WTC11 (cell line): ENCODE measurements around the gene PPP3CB. TPM values are rescaled to one million over a fixed set of nuclear protein-coding genes. Genes with fewer than 3 reads are reported as not detected.

Experiments
- ATAC-seq: fragments of 200-7000 bp; cut with Tn5 transposase; 2 replicates; pipeline ENCODE4 v1.10.0; 2021; ENCODE audit warnings: mild to moderate bottlenecking, moderate library complexity
- CTCF ChIA-PET: fragments of 300-600 bp; sonication (Branson Sonifier 250); formaldehyde crosslinking; loops from one replicate; lab custom pipeline; 2021; ENCODE audit warnings: antibody characterized with exemption; lab: Charles Lee
- POLR2A ChIA-PET: fragments of 350-600 bp; sonication (Branson Sonifier 250); formaldehyde crosslinking; loops from one replicate; lab custom pipeline; 2021; ENCODE audit warnings: antibody characterized with exemption; lab: Charles Lee
- DNase-seq: peaks from one replicate; pipeline ENCODE4 v3.0.0; 2021; ENCODE audit warnings: low spot score
- H3K27ac Mint-ChIP-seq: 2 replicates; pipeline ENCODE4 v1.8.0; 2021; ENCODE audit warnings: mixed read lengths
- H3K27me3 Mint-ChIP-seq: 2 replicates; pipeline ENCODE4 v1.8.0; 2021; ENCODE audit warnings: low read depth, mild to moderate bottlenecking, moderate library complexity, mixed read lengths
- H3K36me3 Mint-ChIP-seq: 2 replicates; pipeline ENCODE4 v1.8.0; 2021; ENCODE audit warnings: mixed read lengths
- H3K4me1 Mint-ChIP-seq: 2 replicates; pipeline ENCODE4 v1.8.0; 2022; ENCODE audit warnings: mixed read lengths
- H3K4me3 Mint-ChIP-seq: 2 replicates; pipeline ENCODE4 v1.8.0; 2021; ENCODE audit warnings: mild to moderate bottlenecking, moderate library complexity, mixed read lengths
- H3K9me3 Mint-ChIP-seq: 2 replicates; pipeline ENCODE4 v1.8.0; 2021; ENCODE audit warnings: mixed read lengths
- E2F4 ChIP-seq: sonication (generic); formaldehyde crosslinking; IDR thresholded peaks from 2 replicates; pipeline ENCODE4 v1.8.1; 2022; ENCODE audit warnings: low read depth, mild to moderate bottlenecking, moderate library complexity, missing genetic modification reagents, borderline replicate concordance
- GRHL2 ChIP-seq: fragments of 250-450 bp; sonication (Bioruptor Pico); IDR thresholded peaks from 2 replicates; pipeline ENCODE4 v1.8.0; 2022; ENCODE audit warnings: mild to moderate bottlenecking, moderate library complexity; ENCODE audit not compliant: insufficient replicate concordance, severe bottlenecking
- KAT7 ChIP-seq: sonication (generic); formaldehyde crosslinking; IDR thresholded peaks from 2 replicates; pipeline ENCODE4 v1.8.1; 2023; ENCODE audit warnings: missing genetic modification reagents, mild to moderate bottlenecking, borderline replicate concordance
- MYBL2 ChIP-seq: sonication (generic); formaldehyde crosslinking; IDR thresholded peaks from 2 replicates; pipeline ENCODE4 v1.8.1; 2023; ENCODE audit warnings: mild to moderate bottlenecking, moderate library complexity, missing genetic modification reagents
- NR1H2 ChIP-seq: sonication (generic); formaldehyde crosslinking; IDR thresholded peaks from 2 replicates; pipeline ENCODE4 v1.9.0; 2021; ENCODE audit warnings: mild to moderate bottlenecking, moderate library complexity, missing genetic modification reagents
- RELA ChIP-seq: sonication (generic); formaldehyde crosslinking; IDR thresholded peaks from 2 replicates; pipeline ENCODE4 v1.8.1; 2022; ENCODE audit warnings: missing genetic modification reagents, mild to moderate bottlenecking, borderline replicate concordance
- SP1 ChIP-seq: sonication (generic); formaldehyde crosslinking; conservative IDR thresholded peaks from 2 replicates; pipeline ENCODE4 v1.8.1; 2022; ENCODE audit warnings: missing genetic modification reagents
- ZNF121 ChIP-seq: sonication (generic); formaldehyde crosslinking; IDR thresholded peaks from 2 replicates; pipeline ENCODE4 v1.8.0; 2023; ENCODE audit warnings: missing genetic modification reagents
- ZNF232 ChIP-seq: sonication (generic); formaldehyde crosslinking; IDR thresholded peaks from 2 replicates; pipeline ENCODE4 v1.8.0; 2022; ENCODE audit warnings: mild to moderate bottlenecking, missing genetic modification reagents
- ZNF396 ChIP-seq: fragments of 250-450 bp; sonication (Bioruptor Pico); IDR thresholded peaks from 2 replicates; pipeline ENCODE4 v1.8.0; 2021; ENCODE audit warnings: mild to moderate bottlenecking, moderate library complexity, borderline replicate concordance
- ZNF512 ChIP-seq: sonication (generic); formaldehyde crosslinking; IDR thresholded peaks from 2 replicates; pipeline ENCODE4 v1.8.1; 2022; ENCODE audit warnings: missing genetic modification reagents, borderline replicate concordance
- total RNA-seq: library from RNA; stranded (reverse); gene quantifications from 3 replicates; pipeline ENCODE4 v1.2.3, GENCODE V29; 2021
- TF ChIP-seq, protein P1 (sequence below): sonication (generic); formaldehyde crosslinking; IDR thresholded peaks from 2 replicates; pipeline ENCODE4 v1.8.1; 2023; ENCODE audit warnings: mild to moderate bottlenecking, moderate library complexity, missing genetic modification reagents
- TF ChIP-seq, protein P2 (sequence below): sonication (generic); formaldehyde crosslinking; IDR thresholded peaks from 2 replicates; pipeline ENCODE4 v1.8.0; 2023; ENCODE audit warnings: missing genetic modification reagents, mild to moderate bottlenecking, borderline replicate concordance
- TF ChIP-seq, protein P3 (sequence below): fragments of 200-600 bp; IDR thresholded peaks from 2 replicates; pipeline ENCODE4 v1.8.0; 2022; ENCODE audit warnings: antibody characterized with exemption
- TF ChIP-seq, protein P4 (sequence below): fragments of 250-450 bp; sonication (Bioruptor Pico); IDR thresholded peaks from 2 replicates; pipeline ENCODE4 v1.8.0; 2021; ENCODE audit warnings: mild to moderate bottlenecking
- TF ChIP-seq, protein P5 (sequence below): sonication (generic); formaldehyde crosslinking; IDR thresholded peaks from 2 replicates; pipeline ENCODE4 v1.8.0; 2023; ENCODE audit warnings: mild to moderate bottlenecking, missing genetic modification reagents

The PPP3CB gene
- total RNA-seq, 1 experiment from 2014 or later = 30.0 TPM

GRCh38 chr10:73471226-73471625, 24.6 kb downstream of the PPP3CB start:
- ChIA-PET CTCF (no interaction called here), POLR2A (no interaction called here)
- Mint-ChIP-seq H3K27ac (no peak overlapping the region), H3K9me3 (no peaks in the 10 kb centered on the region), H3K4me1 (no peaks in the 10 kb centered on the region), H3K36me3 (peaks cover 38% of the 10 kb centered on the region), H3K27me3 (no peaks in the 10 kb centered on the region), H3K4me3 (no peak overlapping the region)
- TF ChIP-seq RELA (no peak), ZNF121 (CRISPR knock-in tag) (no peak), NR1H2 (no peak), ZNF232 (no peak), ZNF396 (CRISPR knock-in tag) (no peak), KAT7 (no peak), ZNF512 (CRISPR knock-in tag) (no peak), SP1 (no peak)
- TF ChIP-seq, protein P1, sequence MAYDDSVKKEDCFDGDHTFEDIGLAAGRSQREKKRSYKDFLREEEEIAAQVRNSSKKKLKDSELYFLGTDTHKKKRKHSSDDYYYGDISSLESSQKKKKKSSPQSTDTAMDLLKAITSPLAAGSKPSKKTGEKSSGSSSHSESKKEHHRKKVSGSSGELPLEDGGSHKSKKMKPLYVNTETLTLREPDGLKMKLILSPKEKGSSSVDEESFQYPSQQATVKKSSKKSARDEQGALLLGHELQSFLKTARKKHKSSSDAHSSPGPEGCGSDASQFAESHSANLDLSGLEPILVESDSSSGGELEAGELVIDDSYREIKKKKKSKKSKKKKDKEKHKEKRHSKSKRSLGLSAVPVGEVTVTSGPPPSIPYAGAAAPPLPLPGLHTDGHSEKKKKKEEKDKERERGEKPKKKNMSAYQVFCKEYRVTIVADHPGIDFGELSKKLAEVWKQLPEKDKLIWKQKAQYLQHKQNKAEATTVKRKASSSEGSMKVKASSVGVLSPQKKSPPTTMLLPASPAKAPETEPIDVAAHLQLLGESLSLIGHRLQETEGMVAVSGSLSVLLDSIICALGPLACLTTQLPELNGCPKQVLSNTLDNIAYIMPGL (CRISPR knock-in tag) = no peak
- TF ChIP-seq, protein P2, sequence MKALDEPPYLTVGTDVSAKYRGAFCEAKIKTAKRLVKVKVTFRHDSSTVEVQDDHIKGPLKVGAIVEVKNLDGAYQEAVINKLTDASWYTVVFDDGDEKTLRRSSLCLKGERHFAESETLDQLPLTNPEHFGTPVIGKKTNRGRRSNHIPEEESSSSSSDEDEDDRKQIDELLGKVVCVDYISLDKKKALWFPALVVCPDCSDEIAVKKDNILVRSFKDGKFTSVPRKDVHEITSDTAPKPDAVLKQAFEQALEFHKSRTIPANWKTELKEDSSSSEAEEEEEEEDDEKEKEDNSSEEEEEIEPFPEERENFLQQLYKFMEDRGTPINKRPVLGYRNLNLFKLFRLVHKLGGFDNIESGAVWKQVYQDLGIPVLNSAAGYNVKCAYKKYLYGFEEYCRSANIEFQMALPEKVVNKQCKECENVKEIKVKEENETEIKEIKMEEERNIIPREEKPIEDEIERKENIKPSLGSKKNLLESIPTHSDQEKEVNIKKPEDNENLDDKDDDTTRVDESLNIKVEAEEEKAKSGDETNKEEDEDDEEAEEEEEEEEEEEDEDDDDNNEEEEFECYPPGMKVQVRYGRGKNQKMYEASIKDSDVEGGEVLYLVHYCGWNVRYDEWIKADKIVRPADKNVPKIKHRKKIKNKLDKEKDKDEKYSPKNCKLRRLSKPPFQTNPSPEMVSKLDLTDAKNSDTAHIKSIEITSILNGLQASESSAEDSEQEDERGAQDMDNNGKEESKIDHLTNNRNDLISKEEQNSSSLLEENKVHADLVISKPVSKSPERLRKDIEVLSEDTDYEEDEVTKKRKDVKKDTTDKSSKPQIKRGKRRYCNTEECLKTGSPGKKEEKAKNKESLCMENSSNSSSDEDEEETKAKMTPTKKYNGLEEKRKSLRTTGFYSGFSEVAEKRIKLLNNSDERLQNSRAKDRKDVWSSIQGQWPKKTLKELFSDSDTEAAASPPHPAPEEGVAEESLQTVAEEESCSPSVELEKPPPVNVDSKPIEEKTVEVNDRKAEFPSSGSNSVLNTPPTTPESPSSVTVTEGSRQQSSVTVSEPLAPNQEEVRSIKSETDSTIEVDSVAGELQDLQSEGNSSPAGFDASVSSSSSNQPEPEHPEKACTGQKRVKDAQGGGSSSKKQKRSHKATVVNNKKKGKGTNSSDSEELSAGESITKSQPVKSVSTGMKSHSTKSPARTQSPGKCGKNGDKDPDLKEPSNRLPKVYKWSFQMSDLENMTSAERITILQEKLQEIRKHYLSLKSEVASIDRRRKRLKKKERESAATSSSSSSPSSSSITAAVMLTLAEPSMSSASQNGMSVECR (CRISPR knock-in tag) = no peak
- no peak for ATAC-seq
- DNase-seq = no peak

DNA sequence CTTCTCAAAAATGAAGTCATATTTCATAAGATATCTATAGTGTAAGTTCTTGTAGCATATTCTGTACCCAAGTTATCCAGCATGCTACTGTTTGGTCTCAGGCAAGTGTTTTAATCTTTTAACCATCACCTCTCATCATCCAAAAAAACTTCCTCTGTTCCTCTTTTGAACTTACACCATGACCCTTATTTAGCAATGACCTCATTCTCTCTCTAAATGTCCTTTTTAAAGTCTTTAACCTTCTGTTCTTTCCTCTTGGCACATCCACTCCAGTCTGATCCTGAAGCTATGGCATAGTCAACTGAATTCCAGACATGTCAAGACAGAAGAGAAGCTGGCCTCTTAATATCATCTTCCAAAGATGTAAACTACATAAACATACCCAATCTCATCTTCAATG, 26.2 kb downstream of the PPP3CB start:
- ATAC-seq (no peak), DNase-seq (no peak)
- CTCF ChIA-PET = no interaction called here
- no peak overlapping the region for H3K4me3 Mint-ChIP-seq
- H3K36me3 Mint-ChIP-seq = peaks cover 29% of the 10 kb centered on the region
- POLR2A ChIA-PET = no interaction called here
- H3K9me3 Mint-ChIP-seq = no peaks in the 10 kb centered on the region
- H3K27ac Mint-ChIP-seq = no peak overlapping the region
- H3K4me1 Mint-ChIP-seq = no peaks in the 10 kb centered on the region
- H3K27me3 Mint-ChIP-seq = no peaks in the 10 kb centered on the region
- TF ChIP-seq E2F4 (CRISPR knock-in tag) (no peak), MYBL2 (no peak), GRHL2 (CRISPR knock-in tag) (no peak)
- TF ChIP-seq, protein P3, sequence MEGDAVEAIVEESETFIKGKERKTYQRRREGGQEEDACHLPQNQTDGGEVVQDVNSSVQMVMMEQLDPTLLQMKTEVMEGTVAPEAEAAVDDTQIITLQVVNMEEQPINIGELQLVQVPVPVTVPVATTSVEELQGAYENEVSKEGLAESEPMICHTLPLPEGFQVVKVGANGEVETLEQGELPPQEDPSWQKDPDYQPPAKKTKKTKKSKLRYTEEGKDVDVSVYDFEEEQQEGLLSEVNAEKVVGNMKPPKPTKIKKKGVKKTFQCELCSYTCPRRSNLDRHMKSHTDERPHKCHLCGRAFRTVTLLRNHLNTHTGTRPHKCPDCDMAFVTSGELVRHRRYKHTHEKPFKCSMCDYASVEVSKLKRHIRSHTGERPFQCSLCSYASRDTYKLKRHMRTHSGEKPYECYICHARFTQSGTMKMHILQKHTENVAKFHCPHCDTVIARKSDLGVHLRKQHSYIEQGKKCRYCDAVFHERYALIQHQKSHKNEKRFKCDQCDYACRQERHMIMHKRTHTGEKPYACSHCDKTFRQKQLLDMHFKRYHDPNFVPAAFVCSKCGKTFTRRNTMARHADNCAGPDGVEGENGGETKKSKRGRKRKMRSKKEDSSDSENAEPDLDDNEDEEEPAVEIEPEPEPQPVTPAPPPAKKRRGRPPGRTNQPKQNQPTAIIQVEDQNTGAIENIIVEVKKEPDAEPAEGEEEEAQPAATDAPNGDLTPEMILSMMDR = no peak
- TF ChIP-seq, protein P4, sequence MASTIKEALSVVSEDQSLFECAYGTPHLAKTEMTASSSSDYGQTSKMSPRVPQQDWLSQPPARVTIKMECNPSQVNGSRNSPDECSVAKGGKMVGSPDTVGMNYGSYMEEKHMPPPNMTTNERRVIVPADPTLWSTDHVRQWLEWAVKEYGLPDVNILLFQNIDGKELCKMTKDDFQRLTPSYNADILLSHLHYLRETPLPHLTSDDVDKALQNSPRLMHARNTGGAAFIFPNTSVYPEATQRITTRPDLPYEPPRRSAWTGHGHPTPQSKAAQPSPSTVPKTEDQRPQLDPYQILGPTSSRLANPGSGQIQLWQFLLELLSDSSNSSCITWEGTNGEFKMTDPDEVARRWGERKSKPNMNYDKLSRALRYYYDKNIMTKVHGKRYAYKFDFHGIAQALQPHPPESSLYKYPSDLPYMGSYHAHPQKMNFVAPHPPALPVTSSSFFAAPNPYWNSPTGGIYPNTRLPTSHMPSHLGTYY (CRISPR knock-in tag) = no peak
- TF ChIP-seq, protein P5, sequence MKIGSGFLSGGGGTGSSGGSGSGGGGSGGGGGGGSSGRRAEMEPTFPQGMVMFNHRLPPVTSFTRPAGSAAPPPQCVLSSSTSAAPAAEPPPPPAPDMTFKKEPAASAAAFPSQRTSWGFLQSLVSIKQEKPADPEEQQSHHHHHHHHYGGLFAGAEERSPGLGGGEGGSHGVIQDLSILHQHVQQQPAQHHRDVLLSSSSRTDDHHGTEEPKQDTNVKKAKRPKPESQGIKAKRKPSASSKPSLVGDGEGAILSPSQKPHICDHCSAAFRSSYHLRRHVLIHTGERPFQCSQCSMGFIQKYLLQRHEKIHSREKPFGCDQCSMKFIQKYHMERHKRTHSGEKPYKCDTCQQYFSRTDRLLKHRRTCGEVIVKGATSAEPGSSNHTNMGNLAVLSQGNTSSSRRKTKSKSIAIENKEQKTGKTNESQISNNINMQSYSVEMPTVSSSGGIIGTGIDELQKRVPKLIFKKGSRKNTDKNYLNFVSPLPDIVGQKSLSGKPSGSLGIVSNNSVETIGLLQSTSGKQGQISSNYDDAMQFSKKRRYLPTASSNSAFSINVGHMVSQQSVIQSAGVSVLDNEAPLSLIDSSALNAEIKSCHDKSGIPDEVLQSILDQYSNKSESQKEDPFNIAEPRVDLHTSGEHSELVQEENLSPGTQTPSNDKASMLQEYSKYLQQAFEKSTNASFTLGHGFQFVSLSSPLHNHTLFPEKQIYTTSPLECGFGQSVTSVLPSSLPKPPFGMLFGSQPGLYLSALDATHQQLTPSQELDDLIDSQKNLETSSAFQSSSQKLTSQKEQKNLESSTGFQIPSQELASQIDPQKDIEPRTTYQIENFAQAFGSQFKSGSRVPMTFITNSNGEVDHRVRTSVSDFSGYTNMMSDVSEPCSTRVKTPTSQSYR (CRISPR knock-in tag) = no peak
